Activated T-helper 9 cell treated with anti-CD3 and anti-CD28 coated beads, Interleukin-2, amount 50 U/mL, for 16 hours (primary cell): ENCODE data around the gene PTF1A.

Source experiments
- DNase-seq: peaks from one replicate; pipeline ENCODE4 v3.0.0-alpha.2; 2020; ENCODE audit warnings: low read depth

Gene PTF1A, protein sequence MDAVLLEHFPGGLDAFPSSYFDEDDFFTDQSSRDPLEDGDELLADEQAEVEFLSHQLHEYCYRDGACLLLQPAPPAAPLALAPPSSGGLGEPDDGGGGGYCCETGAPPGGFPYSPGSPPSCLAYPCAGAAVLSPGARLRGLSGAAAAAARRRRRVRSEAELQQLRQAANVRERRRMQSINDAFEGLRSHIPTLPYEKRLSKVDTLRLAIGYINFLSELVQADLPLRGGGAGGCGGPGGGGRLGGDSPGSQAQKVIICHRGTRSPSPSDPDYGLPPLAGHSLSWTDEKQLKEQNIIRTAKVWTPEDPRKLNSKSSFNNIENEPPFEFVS

DNA sequence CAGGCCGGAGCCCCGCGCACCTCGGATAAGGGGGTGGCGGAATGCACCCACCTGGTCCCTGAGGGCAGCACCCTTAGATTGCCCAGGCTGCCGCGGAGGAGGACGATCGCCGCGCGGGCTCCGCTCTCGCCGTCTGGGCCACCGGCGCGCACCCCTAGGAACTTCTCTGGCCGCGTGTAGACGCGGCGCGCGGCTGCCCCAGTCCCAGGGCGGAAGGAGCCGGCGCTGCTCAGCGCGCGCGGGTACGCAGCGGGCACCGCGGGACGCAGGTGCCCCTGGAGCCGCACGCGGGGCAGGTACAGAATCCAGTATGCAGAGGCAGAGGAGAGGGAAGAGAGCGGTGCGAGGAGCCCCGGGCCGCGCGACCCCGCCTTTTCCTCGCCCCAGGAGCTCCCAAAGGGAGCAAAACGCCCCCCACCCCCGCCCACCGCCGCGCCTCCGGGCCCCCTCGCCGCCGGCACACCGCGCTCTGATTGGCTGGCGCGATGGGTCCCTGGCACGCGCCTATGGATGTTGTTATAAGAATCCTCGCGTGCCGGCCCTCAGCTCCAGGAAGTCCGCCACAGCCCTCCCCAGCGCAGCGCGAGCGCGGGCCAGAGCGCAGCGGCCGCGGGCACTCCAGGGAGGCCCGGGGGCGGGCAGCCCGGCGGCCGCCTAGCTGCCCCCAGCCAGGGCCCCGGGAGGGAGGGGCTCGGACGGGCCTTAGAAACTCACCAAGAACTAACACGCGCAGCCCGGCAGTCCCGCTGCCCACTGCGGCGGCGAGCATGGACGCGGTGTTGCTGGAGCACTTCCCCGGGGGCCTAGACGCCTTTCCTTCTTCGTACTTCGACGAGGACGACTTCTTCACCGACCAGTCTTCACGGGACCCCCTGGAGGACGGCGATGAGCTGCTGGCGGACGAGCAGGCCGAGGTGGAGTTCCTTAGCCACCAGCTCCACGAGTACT, at the start of gene PTF1A:
TSS of gene PTF1A (plus strand) at position 549 of the 948 bp plus-strand sequence. CDS start at position 768, 219 bp downstream.
- no peak for DNase-seq

DNA sequence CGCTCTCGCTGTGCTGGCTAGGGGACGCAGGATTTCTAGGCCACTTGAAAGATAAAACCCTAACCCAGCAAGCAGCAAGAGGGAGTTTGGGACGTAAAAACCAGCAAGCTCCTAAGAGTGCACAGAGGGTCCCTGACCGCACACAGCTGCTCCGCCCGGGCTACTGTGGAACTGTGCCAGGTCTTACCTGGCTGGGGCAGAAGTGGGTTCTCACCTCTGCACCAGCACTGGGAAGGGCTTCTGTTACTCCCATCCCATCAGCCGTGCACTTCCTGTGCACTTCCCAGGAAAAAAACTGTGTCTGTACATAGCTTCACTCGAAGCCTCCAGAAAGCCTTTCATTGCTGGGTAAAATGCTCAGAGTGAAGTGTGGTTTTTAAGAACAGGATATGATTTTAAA, 45.9 kb upstream of the PTF1A start:
- no peak for DNase-seq

DNA sequence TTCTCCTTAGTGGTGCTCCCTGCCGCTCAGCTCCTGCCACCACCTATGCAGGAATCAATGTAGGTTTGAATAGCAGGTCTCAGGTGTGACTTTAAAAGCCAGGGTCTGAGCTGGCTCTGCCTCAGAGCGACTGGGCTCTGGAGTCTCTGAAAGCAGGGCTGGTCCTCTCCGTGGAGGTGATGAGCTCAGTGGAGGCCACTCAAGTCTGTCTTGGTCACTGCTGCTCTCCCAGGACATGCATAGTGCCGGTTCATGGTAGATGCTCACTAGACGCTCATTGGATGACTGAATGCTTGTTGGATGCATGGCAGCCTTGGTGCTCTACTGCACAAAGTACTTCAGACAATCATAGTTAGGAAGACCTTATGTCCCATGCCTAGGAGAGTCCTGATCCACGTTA, 45.1 kb upstream of the PTF1A start:
- DNase-seq: no peak

DNA sequence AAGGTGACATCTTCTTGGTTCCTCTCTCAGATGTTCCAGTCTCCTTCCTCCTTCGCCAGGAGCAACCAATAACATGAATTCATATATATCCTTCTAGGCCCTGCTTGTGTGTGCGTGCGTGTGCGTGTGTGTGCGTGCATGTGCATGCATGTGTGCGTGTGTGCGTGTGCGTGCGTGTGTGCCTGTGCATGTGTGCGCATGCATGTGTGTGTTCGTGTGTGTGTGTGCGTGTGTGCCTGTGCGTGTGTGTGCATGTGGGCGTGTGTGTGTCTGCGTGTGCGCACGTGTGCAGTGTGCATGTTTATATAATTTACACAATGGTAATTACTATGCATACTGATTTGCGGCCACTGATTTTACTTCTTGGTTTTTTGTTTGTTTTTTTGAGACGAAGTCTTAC, 43.9 kb upstream of the PTF1A start:
- no peak for DNase-seq

DNA sequence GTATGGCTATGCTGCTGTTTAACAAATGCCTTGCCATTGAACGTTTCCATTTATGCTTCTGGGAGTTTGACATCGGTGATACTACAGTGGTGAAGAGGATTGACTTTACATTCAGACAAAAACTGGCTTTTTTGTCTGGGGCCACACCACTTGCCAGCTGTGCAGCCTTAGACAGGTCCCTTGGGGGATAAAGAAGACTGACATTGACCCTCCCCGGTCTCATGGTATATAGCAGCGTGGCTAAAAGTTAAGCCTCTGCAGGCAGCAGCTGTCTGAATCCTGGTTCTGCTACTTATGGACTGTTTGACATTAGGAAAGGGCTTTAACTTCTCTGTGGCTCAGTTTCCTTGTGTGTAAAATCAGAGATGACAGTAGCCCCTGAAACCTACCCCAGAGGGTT, 42.0 kb upstream of the PTF1A start:
- DNase-seq: no peak

DNA sequence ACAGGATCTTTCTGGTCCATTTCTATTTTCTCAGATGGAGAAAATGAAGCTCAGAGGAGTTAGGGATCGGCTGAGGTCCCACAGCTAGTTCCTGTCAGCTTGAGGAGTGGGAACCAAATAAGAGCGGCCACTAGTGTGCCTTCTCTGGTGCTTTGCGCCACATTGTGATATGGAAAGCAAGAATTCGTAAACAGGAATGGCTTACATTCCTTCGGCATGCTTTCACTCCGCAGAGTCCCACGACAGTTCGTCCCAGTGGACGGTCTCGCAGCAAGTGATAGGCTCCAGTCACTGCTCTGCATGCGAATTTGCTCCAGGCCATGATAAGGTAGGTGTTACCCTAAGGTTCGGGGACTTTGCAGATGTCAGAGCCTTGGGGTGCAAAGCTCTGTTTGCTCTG, 41.5 kb upstream of the PTF1A start:
- DNase-seq: no peak

DNA sequence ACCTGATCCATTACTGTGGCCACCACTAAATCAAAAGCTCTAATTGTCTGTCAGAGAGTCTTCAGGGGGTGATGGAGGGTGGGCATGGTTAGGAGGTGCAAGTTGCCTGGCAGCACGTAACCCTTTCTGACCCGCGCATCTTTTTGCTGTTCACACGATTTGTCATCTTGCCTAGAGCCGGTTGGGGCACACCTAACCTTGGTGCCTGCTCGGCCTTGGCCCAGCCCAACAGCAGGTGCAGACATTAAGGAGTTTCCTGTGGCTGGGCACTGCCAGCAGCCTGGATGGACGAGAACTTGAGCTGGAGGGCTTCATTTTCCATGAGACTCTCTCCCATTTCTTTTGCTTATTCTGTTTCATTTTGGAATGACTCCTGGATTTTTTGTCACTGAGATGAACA, 41.0 kb upstream of the PTF1A start:
- no peak for DNase-seq

DNA sequence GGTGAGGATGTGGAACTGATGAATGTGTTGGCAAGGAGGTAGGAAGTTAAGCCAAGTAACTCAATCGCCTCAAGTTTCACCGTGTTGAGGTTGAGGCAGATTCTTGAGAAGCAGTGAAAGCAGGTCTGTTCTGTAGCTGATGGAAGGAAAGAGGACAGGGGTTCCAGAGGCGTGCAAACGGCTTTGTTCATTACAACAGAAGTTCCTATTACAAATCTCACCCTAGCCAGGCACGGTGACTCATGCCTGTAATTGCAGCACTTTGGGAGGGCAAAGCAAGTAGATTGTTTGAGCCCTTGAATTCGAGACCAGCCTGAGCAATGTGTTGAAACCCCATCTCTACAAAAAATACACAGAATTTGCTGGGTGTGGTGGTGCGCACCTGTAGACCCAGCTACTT, 36.9 kb upstream of the PTF1A start:
- DNase-seq: no peak

DNA sequence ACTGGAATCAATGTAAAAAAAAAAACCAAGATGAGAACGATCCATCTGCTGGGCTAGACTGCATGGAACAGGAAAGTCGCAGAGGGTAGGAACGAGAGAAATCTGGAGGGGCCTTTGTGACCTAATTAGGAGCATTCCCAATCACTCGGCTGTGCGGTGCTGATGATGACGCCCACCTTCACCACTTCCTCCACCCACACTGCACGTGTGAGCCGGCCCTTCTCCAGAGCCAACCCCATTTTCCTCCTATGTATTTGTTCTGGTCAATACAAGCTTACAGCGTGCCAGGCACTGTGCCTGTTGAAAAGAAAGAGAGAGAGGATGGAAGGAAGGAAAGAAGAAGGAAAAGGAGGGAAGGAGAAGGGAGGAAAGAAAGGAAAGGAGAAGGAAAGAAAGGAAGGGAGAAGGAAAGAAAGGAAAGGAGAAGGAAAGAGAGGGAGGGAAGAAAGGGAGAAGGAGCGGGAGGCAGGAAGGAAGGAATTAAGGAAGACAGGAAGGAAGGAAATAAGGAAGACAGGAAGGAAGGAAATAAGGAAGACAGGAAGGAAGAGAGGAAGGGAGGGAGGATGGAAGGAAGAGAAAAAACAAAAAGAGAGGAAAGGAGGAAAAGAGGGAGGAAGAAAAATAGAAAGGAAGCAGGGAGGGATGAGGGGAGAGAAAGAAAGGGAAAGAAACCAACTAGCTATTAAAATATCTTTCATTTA, 35.5 kb upstream of the PTF1A start:
- no peak for DNase-seq

DNA sequence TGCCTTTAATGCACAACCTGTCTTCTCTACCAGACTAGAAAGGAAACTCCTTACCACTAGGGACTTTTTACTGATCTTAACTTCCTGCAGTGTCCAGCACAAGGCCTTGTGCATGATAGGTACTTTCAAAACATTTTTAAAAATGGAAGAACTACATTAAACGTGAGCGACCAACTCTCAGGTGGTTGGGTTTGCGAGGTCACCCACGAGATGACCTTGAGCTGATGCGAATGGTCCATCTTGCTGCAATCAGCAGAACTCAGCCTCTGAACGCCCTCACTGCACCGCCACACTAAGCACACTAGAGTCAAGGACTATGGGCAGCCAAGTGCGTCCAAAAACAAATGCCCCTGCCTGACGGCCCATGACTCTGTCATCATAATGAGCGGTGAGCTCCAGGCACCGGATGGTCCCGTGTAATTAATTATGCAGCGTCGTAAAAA, 34.9 kb upstream of the PTF1A start:
- DNase-seq: no peak

DNA sequence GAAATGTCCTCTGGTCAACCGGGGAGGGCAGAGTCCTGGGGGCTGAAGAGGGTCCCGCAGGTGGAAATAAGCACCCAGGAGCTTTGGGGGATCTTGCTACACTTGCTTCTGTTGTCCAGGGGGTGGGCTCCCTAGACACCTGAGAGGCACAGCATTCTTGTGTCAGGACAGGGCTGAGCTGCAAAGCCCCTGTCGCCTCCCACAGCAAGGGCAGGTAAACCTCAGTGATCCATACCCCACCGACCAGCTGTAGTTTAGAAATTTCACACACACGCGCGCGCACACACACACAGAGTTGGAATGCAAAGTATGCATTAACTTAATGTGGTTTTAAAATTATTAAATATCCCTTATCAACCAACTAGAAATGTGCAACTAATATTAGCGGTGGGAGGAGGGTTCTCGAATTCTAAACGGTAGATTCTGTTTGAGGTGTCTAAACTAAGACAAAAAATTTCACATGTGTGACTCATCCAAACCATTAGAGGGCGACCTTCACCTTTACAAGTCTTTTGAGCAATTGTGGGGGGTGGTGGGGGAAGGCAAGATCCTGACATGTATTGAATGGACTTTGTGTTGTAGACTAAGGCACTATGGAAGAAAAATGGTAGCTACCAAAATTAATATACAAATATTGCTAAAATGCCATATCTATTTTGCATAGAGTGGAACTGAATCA, 34.3 kb upstream of the PTF1A start:
- no peak for DNase-seq

DNA sequence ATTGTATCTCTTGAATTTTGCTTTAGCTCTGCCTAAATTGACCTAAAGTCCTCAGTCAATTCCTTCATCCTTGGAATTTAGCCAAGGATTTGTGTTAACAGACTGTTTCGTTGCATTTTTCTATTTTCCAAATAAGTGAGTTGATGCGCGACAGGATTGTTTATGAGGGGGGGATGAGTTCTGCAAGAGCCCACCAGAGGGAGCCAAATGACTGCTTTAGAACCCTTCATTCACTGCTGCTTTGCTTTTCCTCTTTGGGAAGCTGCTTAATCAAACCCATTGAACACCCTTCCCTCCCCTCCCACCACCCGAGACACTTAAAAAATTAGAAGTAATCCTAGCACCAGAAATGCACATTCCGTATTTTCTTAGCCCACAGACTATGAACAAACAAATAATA, 33.7 kb upstream of the PTF1A start:
- DNase-seq: no peak

DNA sequence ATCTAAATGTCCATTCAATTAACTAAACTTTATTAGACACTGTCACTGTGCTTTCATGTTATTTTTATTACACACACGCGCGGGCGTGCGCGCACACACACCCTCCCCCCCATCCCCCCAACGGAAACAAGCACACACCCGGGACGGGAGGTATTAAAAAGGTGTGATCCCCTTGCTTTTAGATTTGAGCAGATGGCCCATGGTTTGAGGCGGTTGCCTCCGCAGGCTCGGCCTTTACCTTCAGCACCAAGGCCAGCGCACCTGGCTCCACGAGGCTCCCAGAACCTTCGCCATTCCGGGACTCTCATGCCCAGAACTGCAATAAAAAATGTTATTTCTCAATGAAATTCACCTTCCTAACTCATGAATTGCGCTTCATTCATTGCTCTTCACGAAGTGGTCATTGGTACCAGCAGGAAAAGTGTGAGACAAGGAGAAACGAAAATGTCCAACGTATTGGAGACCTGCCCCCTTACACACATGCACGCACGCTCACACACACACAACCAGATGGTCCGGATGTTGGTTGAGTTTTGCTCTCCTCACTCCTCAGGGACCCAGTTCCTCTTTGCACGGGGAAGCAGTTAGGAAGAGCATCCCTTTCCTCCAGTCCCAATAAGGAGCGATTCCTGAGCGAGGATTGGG, 20.8 kb upstream of the PTF1A start:
- no peak for DNase-seq

DNA sequence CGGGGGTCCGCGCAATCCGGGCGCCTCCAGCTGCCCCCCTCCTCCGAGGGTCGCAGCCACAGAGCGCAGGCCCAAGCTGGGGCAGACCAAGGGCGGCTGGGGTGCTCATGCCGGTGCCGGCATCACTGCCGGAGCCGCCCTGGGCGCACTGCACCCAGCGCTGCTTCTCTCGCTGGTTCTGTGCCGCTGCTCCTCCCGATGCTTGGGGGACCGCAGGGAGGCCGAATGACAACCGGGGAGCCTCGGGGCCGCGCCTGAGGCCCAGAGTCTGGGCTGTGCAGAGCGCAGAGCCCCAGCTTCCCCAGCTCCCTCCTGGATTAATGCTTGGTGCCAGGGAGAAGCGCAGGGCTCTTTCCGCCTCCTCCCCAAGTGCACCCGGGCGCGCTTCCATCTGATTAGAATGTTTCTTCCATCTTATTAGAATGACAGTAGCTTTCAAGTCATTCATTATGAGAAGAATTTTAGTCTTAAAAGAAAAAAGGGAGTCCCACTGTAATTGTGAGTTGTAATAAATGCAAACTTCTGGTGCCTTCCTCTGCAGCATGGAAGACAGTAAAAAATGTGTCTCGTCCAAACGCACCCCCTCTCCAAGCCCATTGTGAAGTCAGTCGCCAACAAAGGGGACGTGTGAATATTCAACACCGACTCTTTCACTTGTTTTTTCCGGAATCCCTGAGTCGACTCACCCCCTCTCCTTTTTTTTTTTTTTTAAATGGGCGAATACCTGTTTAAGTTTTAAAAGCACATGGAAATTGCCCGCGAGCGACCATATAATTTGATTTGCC, 19.5 kb upstream of the PTF1A start:
- DNase-seq: no peak

DNA sequence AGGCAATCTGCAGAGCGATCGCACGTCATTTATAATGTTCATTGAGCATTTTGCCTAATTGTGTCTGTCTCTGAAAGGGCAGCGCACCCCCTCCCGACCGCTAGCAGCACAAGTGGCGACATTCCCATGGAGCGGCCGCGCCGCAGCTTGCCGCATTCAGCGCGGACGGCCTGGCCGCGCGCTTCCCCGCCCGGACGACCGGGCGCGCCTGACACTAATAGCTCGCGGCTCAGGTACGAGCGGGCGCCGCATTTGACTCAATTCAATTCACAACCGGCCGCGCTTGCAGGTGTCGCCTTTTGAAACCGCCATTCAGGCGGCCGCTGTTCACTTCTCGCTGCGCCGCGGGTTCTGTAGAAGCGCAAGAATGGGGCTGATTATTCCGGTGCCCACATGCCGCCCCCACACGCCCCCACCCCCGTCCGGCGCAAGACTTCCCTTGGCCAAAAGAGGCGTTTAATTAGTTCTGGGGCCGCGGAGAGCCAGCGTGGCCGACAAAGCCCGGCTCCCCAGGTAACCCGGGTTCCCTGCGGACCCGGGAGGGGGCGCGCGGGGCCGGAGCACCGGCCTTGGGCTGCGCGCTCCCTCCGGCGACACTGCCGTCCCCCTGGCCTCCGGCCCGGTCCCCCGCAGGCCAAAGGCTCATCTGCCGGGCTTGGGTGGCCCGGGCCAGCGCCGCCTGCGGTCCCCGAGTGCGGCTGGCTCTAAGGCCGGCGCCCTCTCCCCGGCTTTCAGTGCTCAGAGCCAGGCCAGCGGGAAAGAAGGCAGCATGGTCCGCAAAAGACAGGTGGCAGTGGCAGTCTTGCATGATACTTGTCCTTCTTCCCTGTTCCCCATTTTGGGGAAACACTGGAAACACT, 18.7 kb upstream of the PTF1A start:
- no peak for DNase-seq

DNA sequence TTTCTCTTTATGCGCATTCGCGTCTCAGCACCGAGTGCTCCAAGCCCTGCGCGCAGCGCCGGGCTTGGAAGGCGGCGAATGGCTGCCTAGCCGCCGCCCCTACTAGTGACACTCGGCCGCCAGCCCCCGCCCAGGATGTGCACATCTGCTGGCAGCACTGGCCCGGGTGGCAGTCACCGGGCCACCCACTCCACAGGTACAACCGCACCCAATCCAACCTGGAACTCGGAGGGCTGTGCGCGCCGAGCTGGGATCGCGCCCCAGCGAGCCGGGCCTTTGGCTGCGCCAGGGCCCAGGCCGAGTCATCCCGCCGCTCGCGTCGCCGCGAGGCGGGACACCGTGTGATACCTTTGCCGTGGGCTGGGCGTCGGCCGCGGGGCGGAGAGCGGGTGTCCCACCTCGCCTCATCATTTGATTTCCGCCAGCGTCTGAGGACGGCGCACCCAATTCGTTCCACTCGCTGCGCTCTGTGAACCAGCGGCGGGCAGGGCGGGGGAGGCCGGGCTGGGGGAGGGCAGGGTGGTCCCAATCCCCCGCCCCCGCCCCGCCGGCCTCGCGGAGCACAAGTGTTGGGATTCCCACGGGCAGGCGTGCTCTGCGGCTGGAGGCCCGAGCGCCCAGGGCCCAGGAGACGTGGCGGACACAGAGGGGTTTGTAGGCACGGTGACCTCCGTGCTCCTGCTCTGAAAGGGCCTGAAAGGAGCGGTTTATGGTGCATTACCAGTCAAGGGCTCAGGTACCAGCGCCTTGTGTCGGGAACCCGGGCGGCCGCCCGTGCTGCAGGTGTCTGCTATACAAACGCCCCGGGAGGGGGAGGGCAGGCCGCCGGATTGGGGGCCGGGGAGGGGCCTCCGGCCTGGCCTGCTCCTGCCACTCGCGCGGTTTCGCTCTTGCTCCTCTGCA, 17.8 kb upstream of the PTF1A start:
- no peak for DNase-seq

DNA sequence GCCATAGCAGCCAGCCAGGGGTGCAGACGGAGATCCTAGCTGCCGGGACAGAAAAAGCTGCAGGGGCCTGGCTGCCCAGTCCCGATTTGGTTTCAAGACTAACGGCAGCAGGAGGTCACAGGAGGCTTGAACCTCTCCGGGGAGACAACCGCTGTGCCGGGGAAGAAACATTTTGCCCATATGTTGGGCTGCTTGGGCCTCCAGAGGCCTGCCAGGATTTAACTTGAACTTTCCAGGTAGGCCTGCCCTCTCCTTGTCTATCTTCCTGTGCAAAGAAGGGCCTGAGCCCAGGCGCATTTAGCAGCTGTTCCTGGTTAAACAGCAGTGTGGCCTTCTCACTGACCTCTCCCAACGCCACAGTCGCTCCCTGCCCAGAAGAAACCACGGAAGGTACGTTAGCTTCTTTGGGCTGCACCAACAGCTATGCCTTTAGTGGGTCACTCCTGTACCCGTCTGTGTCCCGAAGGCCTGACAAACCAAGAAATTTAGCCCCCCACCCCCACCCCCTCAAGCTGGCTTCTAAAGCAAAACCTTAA, 17.1 kb upstream of the PTF1A start:
- no peak for DNase-seq

DNA sequence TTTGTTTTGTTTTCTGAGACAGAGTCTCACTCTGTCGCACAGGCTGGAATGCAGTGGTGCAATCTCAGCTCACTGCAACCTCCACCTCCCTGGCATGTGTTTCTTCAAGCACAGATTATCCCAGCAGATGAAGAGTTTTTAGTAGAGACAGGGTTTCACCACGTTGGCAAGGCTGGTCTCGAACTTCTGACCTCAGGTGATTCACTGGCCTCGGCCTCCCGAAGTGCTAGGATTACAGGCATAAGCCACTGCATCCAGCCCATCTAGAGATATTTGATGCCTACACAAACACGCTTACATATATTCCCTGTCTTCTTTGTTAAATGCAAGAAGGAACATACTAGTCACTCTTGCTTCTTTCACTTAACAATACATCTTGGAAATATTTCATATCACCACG, 5.9 kb upstream of the PTF1A start:
- no peak for DNase-seq
